G401.6 (cell line): ENCODE data around the gene PMS1.
"Not testable (repeated sequence)": the region's sequence is repeated elsewhere in the genome, so short reads cannot be mapped to it uniquely, and the experiment has no call there.

Source experiments
- FAIRE-seq: peaks from 2 replicates; lab custom pipeline; 2012; peaks lifted over from hg19 to GRCh38; lab: Jason Lieb, UNC

Gene PMS1

DNA sequence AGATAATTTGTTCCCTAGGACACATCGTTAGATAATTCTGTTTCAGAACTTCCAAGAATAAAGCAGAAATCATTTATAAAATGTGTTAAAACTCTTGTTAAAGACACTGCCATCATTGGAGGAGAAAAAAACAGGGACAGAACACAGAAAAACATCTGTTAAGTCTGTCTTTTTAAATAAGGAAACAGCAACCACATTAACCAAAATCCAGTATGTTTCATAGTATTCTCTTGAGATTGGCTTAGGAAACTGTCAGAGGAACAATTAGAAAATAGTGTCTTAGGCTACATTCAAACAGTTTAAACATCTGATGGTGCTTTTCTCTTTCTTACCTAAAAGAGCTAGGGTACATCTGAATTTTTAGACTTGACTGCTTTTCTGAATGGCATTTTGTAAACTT lies 81.6 kb downstream of the PMS1 start:
- no peak for FAIRE-seq

GRCh38 chr2:189866296-189866695 lies 82.0 kb downstream of the PMS1 start:
- FAIRE-seq = no peak

- FAIRE-seq = no peak
Observed at GRCh38 chr2:189868896-189869295, 84.6 kb downstream of the PMS1 start.

GRCh38 chr2:189870381-189871085 lies 86.3 kb downstream of the PMS1 start:
- no peak for FAIRE-seq

- no peak for FAIRE-seq
Observed at GRCh38 chr2:189873696-189874095, 89.4 kb downstream of the PMS1 start.

DNA sequence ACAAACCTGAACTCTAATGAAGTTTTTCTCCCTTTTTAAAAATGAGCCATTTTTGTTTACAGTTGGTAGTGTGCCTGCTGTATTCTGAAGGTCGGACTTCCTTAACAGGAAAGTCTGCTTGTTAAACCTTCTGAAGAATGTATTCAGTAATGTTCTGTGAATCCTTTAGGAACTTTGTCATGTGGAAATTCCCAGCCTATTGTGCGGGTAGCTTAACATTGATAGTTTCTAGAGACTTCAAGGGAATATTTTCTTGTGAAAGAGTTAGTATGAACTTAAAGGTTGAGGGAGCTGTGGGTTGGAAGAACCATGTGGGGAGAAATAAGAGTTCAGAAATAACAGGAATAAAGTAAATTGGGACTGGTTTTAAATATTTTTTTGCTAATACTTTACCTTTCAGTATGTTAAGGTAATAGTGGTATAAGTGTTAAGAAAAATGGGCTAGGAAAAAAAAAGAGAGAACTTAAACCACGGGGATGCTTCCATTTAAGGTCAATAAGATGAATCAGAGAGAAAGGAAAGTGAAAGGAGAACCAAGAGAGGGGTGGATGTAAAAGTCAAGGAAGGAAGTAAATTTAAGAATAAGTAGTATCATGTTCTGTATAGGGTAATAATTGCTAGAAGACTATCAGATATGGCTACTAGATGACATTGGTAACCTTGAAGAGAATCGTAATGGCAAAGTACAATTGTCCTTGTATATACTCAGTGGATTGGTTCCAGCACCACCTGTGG lies 90.5 kb downstream of the PMS1 start:
- FAIRE-seq = no peak

GRCh38 chr2:189876271-189876670 lies 92.0 kb downstream of the PMS1 start:
- FAIRE-seq = no peak

DNA sequence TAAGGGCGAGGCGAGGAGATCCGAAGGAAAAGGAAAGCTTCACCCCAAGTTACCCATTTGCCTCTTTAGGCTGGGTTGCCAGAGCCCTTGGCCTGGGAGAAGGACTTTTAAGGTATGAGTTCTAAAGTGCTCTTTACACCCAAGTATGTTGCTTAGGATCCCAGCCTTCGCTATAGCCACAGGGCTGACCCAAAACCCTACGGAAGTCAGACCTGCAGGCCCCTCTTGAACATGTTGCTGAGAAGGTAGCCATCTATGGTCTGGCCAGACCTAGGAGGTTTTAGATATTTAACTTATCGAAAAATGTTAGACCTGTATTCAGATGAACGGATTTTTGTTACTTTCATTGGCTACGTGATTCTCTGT lies 95.4 kb downstream of the PMS1 start:
- FAIRE-seq = no peak

DNA sequence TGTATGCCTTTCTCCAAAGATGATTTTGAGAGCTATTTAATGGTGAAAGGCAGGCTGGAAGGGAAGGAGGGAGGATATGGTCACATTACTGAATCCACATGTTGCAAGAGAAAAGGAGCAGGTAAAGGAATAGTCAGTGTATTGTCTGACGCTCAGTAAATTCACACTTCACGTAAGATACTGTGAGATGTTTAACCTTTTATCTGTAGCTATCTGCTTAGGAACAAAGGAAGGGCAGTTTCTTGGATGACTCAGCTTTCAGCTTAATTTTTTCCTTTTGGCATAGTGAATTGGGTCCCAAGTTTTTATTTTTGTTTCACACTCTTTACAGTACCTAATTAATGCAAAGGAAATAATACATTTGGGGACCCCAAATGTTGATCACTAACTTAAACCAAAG lies 96.2 kb downstream of the PMS1 start:
- no peak for FAIRE-seq

- no peak for FAIRE-seq
Observed at GRCh38 chr2:189880832-189881492, 96.7 kb downstream of the PMS1 start.

DNA sequence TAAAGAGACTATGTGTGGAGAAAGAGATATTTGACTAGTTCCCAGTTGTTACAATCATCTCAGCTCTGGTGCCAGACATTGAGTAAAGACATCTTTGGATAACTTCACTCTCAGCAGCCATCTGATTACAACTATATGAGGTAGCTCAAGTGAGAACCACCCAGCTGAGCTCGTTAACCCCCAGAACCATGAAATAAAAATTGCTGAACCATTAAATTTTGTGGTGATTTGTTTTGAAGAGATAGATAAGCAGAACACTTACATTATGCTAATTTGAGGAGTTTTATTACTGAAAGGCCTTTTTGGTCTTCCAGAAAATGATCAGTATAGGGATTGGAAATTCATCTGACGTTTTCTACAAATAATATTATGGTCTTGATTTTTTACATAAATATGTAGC lies 101.1 kb downstream of the PMS1 start:
- FAIRE-seq = no peak

- FAIRE-seq = not testable (repeated sequence)
Observed at GRCh38 chr2:189892546-189893294, 108.5 kb downstream of the PMS1 start.

DNA sequence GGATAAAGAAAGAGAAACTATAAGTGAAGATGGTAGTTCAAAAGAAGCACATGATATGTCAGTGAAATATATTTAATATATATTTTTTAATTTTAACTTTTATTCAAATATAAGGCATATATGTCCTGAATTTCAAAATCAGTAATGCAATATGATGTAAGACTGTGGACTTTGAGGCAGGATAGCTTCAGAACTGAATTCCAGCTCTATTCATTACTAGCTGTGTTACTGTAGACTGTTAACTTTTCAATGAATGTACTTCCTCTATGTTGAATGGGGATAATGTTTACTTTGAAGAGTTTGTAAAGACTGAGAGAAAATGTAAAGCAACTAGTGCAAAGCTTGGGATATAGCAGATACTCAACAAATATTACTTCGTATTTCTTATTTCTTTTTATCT lies 112.6 kb downstream of the PMS1 start:
- FAIRE-seq = no peak

- no peak for FAIRE-seq
Observed at GRCh38 chr2:189899101-189899500, 114.9 kb downstream of the PMS1 start.

DNA sequence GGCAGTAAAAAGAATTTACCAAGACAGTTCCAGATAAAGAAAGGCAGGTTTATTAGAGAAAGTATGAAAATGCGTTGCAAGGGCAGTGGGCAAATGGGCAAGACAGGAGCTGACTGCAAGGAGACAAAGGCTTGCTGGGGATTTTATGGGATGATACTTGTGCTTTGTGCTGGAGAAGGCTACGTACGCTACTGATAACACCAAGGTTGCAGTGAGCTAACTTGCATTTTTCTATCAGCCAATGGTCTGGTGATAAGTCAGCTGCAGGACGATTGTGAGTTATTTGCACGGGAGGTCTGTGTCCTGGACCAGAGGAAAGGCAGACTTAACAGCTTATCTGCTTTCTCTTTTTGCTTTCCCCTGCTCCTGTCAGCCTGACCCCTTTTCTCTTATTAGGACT lies 116.5 kb downstream of the PMS1 start:
- no peak for FAIRE-seq

DNA sequence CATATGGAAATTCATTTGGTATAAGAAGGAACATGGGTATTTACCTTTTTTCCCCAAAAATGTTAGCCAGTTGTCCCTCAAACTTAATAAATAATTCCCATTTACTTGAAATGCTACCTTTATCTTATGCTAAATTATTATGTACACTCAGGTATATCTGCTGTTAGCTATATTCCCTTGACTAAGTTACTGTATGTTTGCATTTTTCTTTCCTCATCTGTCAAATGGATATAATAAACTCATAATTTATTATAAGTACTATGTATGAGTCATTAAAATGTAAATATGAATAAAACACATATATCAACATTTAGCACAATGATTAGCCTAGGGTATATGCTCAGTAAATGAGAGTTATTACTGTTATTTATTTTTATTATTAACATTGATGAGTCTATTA lies 117.4 kb downstream of the PMS1 start:
- peak; percentile 80 for FAIRE-seq

GRCh38 chr2:189913821-189914220 lies 129.6 kb downstream of the PMS1 start:
- FAIRE-seq = no peak

- no peak for FAIRE-seq
Observed at GRCh38 chr2:189916651-189917050, 132.4 kb downstream of the PMS1 start.
